ENCODE measurements around the gene LHX5.

DNA sequence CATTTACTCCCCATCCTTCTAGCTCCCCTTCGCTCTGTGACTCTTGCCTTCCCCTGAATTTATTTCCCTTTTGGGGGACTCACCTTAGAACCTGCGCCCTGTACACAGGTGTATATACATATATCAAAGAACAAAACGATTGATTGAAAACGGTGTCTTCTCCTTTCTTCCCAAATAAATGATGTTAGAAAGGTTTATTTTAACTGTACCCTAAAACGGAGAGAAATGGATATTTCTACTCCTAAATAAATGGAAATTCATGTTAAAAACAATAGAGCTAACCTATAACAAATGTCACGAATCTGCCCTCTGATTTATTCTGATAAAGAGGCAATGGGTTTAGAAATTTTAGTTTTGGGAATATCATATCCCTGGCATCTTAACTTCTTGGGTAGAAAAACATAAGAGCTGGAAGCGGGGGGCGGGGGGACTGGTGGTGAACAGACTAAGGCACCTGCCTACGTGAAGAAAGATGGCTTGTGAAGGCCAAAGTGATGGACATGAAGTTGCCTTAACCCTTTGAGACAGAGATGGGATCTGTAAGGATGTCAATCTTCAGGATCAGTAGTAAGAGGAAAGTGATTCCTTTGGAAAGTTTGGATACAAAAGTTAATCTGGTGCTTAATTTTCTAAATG lies 8.8 kb upstream of the LHX5 start:
- TF ChIP-seq CTCF (IDR thresholded peaks at IDR 0.05): no peak
- no peak for TF ChIP-seq ZFX (IDR thresholded peaks at IDR 0.05; ENCODE audit: borderline replicate concordance)
